Tibial artery (tissue), 4 donors: ENCODE data around the gene GRN.

Experiments
- DNase-seq, 2 donors: peaks; one replicate each; pipeline ENCODE4 v3.0.0-alpha.2; 2019
- H3K27ac ChIP-seq, 2 donors: fragments of 200-600 bp; sonication (generic) in 1 of 2; 1 replicate in 1 of 2; 2 replicates in 1 of 2; pipeline ENCODE4 v1.5.1; 2018 to 2019; ENCODE audit warnings: mild to moderate bottlenecking in 1 of 2
- H3K27me3 ChIP-seq, 2 donors: fragments of 200-600 bp; sonication (generic) in 1 of 2; one replicate each; pipeline versions ENCODE4 v1.5.1 to v1.6.0; 2016 to 2019
- H3K36me3 ChIP-seq, 3 donors: fragments of 200-600 bp; sonication (generic) in 2 of 3; one replicate each; pipeline ENCODE4 v1.5.1; 2016 to 2019; ENCODE audit warnings: mild to moderate bottlenecking in 2 of 3
- H3K4me1 ChIP-seq, 4 donors: fragments of 200-600 bp; sonication (generic) in 2 of 4; 1 replicate in 3 of 4; 2 replicates in 1 of 4; pipeline ENCODE4 v1.5.1; 2016 to 2019
- H3K4me3 ChIP-seq, 2 donors: fragments of 200-600 bp; sonication (generic) in 1 of 2; 1 replicate in 1 of 2; 2 replicates in 1 of 2; pipeline ENCODE4 v1.5.1; 2018 to 2019; ENCODE audit warnings: mild to moderate bottlenecking in 2 of 2
- H3K9me3 ChIP-seq, 3 donors: fragments of 200-600 bp; sonication (generic) in 1 of 3; one replicate each; pipeline ENCODE4 v1.5.1; 2016 to 2019
- intact Hi-C: fragments of 100-400 bp; cut with DNase I; formaldehyde crosslinking; loops from one replicate; pipeline ENCODE4 v1.15.0; 2023; ENCODE audit warnings: low total_unique reads
- TF ChIP-seq, protein P1 (sequence below), 2 experiments: fragments of 200-600 bp in 1 of 2; fragments of 450-650 bp in 1 of 2; IDR thresholded peaks; one replicate each; pipeline ENCODE4 v1.5.1; 2017 to 2019; ENCODE audit warnings: antibody characterized with exemption in 2 of 2, mild to moderate bottlenecking in 1 of 2, moderate library complexity in 1 of 2

GRN gene

DNA sequence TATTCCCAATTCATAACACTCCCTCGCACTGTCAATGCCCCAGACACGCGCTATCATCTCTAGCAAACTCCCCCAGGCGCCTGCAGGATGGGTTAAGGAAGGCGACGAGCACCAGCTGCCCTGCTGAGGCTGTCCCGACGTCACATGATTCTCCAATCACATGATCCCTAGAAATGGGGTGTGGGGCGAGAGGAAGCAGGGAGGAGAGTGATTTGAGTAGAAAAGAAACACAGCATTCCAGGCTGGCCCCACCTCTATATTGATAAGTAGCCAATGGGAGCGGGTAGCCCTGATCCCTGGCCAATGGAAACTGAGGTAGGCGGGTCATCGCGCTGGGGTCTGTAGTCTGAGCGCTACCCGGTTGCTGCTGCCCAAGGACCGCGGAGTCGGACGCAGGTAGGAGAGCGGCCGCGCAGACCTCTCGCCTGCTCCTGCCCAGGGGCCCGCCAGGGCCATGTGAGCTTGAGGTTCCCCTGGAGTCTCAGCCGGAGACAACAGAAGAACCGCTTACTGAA is at the start of gene GRN:
Gene GRN, plus strand, starts transcription at position 364 of the 515 bp plus-strand sequence. CDS start 3,863 bp downstream, outside the sequence.
- peak within 1 kb of the TSS; percentile 82 to 86 for H3K27ac ChIP-seq
- H3K4me1 ChIP-seq = peaks cover 0 to 18% (median 11%) of the 10 kb centered on the region in 4 donors
- peaks cover 0 to 16% (median 7%) of the 10 kb centered on the region in 3 donors for H3K36me3 ChIP-seq
- H3K9me3 ChIP-seq = no peaks in the 10 kb centered on the region
- H3K27me3 ChIP-seq = no peaks in the 10 kb centered on the region
- H3K4me3 ChIP-seq = peak within 1 kb of the TSS; percentile 80 to 82
- DNase-seq = peak; percentile 98
- intact Hi-C loops = loop anchor here (5.0 kb wide), 1 partner anchor 133 kb away; no protein-coding TSS in a partner anchor
- TF ChIP-seq, protein P1, sequence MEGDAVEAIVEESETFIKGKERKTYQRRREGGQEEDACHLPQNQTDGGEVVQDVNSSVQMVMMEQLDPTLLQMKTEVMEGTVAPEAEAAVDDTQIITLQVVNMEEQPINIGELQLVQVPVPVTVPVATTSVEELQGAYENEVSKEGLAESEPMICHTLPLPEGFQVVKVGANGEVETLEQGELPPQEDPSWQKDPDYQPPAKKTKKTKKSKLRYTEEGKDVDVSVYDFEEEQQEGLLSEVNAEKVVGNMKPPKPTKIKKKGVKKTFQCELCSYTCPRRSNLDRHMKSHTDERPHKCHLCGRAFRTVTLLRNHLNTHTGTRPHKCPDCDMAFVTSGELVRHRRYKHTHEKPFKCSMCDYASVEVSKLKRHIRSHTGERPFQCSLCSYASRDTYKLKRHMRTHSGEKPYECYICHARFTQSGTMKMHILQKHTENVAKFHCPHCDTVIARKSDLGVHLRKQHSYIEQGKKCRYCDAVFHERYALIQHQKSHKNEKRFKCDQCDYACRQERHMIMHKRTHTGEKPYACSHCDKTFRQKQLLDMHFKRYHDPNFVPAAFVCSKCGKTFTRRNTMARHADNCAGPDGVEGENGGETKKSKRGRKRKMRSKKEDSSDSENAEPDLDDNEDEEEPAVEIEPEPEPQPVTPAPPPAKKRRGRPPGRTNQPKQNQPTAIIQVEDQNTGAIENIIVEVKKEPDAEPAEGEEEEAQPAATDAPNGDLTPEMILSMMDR (IDR thresholded peaks at IDR 0.05) = no peak

GRCh38 chr17:44297975-44298374 is 47.1 kb upstream of the GRN start:
- Histone ChIP-seq H3K4me1 (no peaks in the 10 kb centered on the region), H3K36me3 (no peaks in the 10 kb centered on the region), H3K27me3 (peaks cover 0 to 42% of the 10 kb centered on the region in 2 donors), H3K4me3 (no peak overlapping the region), H3K9me3 (no peaks in the 10 kb centered on the region), H3K27ac (no peak overlapping the region)
- DNase-seq = no peak
- TF ChIP-seq, protein P1 (IDR thresholded peaks at IDR 0.05) = no peak
- intact Hi-C loops = no loop called here

DNA sequence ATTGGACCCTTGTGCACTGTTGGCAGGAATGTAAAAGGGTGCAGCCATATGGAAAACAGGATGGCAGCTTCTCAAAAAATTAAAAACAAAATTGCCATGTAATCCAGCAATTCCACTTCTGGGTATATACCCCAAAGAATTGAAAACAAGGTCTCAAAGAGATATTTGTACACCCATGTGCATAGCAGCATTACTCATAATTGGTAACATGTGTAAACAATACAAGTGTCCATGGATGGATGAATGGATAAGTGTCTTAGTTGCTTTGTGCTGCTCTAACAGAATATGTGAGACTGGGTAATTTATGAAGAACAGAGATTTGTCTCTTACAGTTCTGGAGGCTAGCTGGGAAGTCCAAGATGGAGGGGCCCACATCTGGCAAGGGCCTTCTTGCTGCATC is 40.5 kb upstream of the GRN start:
- Histone ChIP-seq H3K4me1 (peaks cover 0 to 21% (median 17%) of the 10 kb centered on the region in 4 donors), H3K27me3 (peaks cover 0 to 68% of the 10 kb centered on the region in 2 donors), H3K36me3 (no peaks in the 10 kb centered on the region), H3K9me3 (no peaks in the 10 kb centered on the region), H3K27ac (no peak overlapping the region), H3K4me3 (no peak overlapping the region)
- TF ChIP-seq, protein P1 (IDR thresholded peaks at IDR 0.05) = no peak
- no peak for DNase-seq
- intact Hi-C loops = no loop called here

DNA sequence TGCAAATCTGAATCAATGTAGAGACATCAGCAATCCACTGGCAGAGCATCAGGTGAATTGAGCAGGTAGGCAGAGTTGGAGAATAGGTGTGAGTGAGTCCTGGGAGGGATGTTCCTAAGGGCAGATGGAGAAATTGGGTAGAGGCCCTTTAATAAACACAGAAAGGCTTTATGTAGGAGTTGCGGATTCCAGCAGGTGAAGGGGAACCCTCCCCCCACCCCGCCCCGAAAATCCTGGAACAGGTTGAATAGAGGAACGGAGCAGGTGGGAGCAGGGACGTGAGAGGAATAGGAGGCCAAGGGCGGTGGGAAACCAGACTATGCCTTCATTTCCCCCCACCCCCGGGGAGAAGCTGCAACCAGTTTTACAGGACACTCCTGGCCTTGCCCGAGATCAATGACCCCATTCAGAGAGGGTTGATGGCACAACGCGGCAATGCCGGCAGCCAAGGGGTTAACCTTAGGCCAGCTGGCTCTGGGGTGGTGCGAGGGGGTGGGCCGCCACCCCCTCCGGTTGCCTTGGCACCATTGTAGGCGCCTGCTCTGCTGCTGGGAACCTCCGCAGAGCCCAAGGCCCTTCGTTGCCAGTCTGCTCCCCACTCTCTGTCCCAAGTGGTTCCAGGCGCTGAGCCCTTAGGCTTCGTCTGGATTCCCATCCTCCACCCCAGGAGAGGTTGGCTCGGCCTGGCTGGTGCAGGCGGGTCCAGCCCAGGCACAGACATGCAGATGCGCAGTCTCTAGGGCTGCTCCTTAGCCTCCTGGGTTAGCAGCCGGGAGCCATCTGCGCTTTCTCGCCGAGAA is 37.5 kb upstream of the GRN start:
- H3K4me3 ChIP-seq = peak overlapping the region; percentile 35 to 49
- H3K9me3 ChIP-seq = no peaks in the 10 kb centered on the region
- no peak overlapping the region for H3K27ac ChIP-seq
- no peak for DNase-seq
- peaks cover 0 to 66% of the 10 kb centered on the region in 2 donors for H3K27me3 ChIP-seq
- H3K4me1 ChIP-seq = peaks cover 0 to 21% (median 17%) of the 10 kb centered on the region in 4 donors
- TF ChIP-seq, protein P1 (IDR thresholded peaks at IDR 0.05) = no peak
- intact Hi-C loops = no loop called here
- no peaks in the 10 kb centered on the region for H3K36me3 ChIP-seq

GRCh38 chr17:44308320-44308818 is 36.7 kb upstream of the GRN start, which contains the start of gene RUNDC3A:
Gene RUNDC3A (plus strand): TSS chr17:44308601. CDS start chr17:44308833, 232 bp downstream.
- H3K36me3 ChIP-seq = no peaks in the 10 kb centered on the region
- DNase-seq = peak; percentile 61 to 81
- peaks cover 0 to 21% (median 17%) of the 10 kb centered on the region in 4 donors for H3K4me1 ChIP-seq
- peaks cover 0 to 72% of the 10 kb centered on the region in 2 donors for H3K27me3 ChIP-seq
- H3K9me3 ChIP-seq = no peaks in the 10 kb centered on the region
- intact Hi-C loops = no loop called here
- TF ChIP-seq, protein P1 (IDR thresholded peaks at IDR 0.05) = no peak
- H3K4me3 ChIP-seq = peak within 1 kb of the TSS; percentile 35 to 49
- no peak within 1 kb of the TSS for H3K27ac ChIP-seq
